NB4 (cell line): Measurements from ENCODE around the gene PLXDC2.

Experiments
- MYC ChIP-seq: IDR thresholded peaks from 2 replicates; pipeline ENCODE4 v1.6.1; 2011; ENCODE audit warnings: low read depth, low read length
- POLR2A ChIP-seq: IDR thresholded peaks from 2 replicates; pipeline ENCODE4 v1.6.1; 2011; ENCODE audit warnings: mild to moderate bottlenecking; ENCODE audit not compliant: insufficient read length; ENCODE audit errors: extremely low read depth
- TF ChIP-seq, protein P1 (sequence below): IDR thresholded peaks from one replicate; pipeline ENCODE4 v1.5.1; 2012; ENCODE audit warnings: low read depth, low read length

DNA sequence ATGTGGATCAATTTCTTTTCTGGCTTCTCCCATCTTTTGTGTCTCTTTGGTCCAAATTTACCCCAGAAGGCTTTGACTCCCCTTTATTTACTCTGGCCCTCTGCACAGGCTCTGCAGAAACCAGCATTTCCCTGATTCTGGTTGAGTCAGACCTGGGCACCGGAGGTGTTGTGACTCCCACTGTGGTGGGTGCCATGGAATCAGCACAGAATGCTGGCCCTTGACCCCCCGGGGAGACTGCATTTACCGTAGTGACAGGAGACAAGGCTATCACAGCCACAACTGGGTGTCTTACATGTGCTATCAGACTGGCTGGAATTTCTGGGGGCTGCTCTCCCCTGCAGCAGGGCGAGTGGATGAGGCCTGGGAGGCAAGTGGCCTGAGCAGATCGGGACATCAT is 37.6 kb downstream of the PLXDC2 start:
- TF ChIP-seq, protein P1, sequence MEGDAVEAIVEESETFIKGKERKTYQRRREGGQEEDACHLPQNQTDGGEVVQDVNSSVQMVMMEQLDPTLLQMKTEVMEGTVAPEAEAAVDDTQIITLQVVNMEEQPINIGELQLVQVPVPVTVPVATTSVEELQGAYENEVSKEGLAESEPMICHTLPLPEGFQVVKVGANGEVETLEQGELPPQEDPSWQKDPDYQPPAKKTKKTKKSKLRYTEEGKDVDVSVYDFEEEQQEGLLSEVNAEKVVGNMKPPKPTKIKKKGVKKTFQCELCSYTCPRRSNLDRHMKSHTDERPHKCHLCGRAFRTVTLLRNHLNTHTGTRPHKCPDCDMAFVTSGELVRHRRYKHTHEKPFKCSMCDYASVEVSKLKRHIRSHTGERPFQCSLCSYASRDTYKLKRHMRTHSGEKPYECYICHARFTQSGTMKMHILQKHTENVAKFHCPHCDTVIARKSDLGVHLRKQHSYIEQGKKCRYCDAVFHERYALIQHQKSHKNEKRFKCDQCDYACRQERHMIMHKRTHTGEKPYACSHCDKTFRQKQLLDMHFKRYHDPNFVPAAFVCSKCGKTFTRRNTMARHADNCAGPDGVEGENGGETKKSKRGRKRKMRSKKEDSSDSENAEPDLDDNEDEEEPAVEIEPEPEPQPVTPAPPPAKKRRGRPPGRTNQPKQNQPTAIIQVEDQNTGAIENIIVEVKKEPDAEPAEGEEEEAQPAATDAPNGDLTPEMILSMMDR = no peak
- TF ChIP-seq POLR2A = no peak
- no peak for TF ChIP-seq MYC
